GM12801 (cell line): Measurements from ENCODE around the gene SARS1.

Experiments used
- CTCF ChIP-seq: IDR thresholded peaks from one replicate; pipeline ENCODE4 v1.5.1; 2011; ENCODE audit warnings: control low read depth; ENCODE audit not compliant: insufficient read length; ENCODE audit errors: extremely low read depth

SARS1 gene

GRCh38 chr1:109242387-109242786 is 28.7 kb downstream of the SARS1 start:
- no peak for TF ChIP-seq CTCF

- no peak for TF ChIP-seq CTCF
These were observed 29.5 kb downstream of the SARS1 start for GRCh38 chr1:109243221-109243620.

GRCh38 chr1:109243860-109244552 is 30.3 kb downstream of the SARS1 start:
- TF ChIP-seq CTCF: no peak

- no peak for TF ChIP-seq CTCF
These were observed 32.4 kb downstream of the SARS1 start for GRCh38 chr1:109246141-109246551.

GRCh38 chr1:109247401-109248365 is 34.0 kb downstream of the SARS1 start:
- no peak for TF ChIP-seq CTCF

- no peak for TF ChIP-seq CTCF
These were observed 34.7 kb downstream of the SARS1 start for GRCh38 chr1:109248444-109248796.

GRCh38 chr1:109248797-109249629 is 35.3 kb downstream of the SARS1 start, which contains the start of gene CELSR2:
CELSR2 (plus strand) TSS chr1:109249539; CDS start chr1:109250080, 541 bp downstream.
- no peak for TF ChIP-seq CTCF
